Hepatocyte (in vitro differentiated cells): ENCODE data around the gene GAST. TPM values are rescaled to one million over a fixed set of nuclear protein-coding genes. Genes with fewer than 3 reads are reported as not detected.
A peak's percentile ranks its signal among the peaks of the same experiment; 100 is the strongest.

ENCODE experiments used
- DNase-seq: peaks from one replicate; pipeline ENCODE4 v3.0.0-alpha.2; 2016; ENCODE audit warnings: low spot score
- H2AFZ ChIP-seq: fragments of 200-600 bp; sonication (generic); 2 replicates; pipeline ENCODE4 v1.6.0; 2016; ENCODE audit warnings: antibody characterized with exemption, mild to moderate bottlenecking
- H3K27ac ChIP-seq: fragments of 200-600 bp; sonication (generic); 2 replicates; pipeline ENCODE4 v1.5.1; 2016; ENCODE audit warnings: mild to moderate bottlenecking
- H3K27me3 ChIP-seq: fragments of 200-600 bp; sonication (generic); 2 replicates; pipeline ENCODE4 v1.6.1; 2016
- H3K36me3 ChIP-seq: fragments of 200-600 bp; sonication (generic); replicated peaks from 2 replicates; pipeline ENCODE4 v1.5.1; 2016; ENCODE audit warnings: low read depth; ENCODE audit not compliant: insufficient read depth
- H3K4me1 ChIP-seq: fragments of 200-600 bp; sonication (generic); 2 replicates; pipeline ENCODE4 v1.5.1; 2016; ENCODE audit warnings: mild to moderate bottlenecking, moderate library complexity; ENCODE audit not compliant: insufficient read depth
- H3K4me2 ChIP-seq: fragments of 200-600 bp; sonication (generic); 2 replicates; pipeline ENCODE4 v1.6.0; 2016
- H3K4me3 ChIP-seq: fragments of 200-600 bp; sonication (generic); 2 replicates; pipeline ENCODE4 v1.5.1; 2016; ENCODE audit warnings: mild to moderate bottlenecking
- H3K79me2 ChIP-seq: fragments of 200-600 bp; sonication (generic); 2 replicates; pipeline ENCODE4 v1.6.0; 2017; ENCODE audit warnings: mild to moderate bottlenecking
- H3K9me2 ChIP-seq: fragments of 200-600 bp; sonication (generic); replicated peaks from 2 replicates; pipeline ENCODE4 v1.6.0; 2017; ENCODE audit warnings: mild to moderate bottlenecking; ENCODE audit not compliant: insufficient read depth
- H3K9me3 ChIP-seq: fragments of 200-600 bp; sonication (generic); 2 replicates; pipeline ENCODE4 v1.5.1; 2016; ENCODE audit warnings: low read depth, mild to moderate bottlenecking
- H4K20me1 ChIP-seq: fragments of 200-600 bp; sonication (generic); 2 replicates; pipeline ENCODE4 v1.6.0; 2016; ENCODE audit warnings: mild to moderate bottlenecking; ENCODE audit not compliant: insufficient read depth, poor library complexity, severe bottlenecking
- EZH2 ChIP-seq: fragments of 200-600 bp; sonication (generic); IDR thresholded peaks from 2 replicates; pipeline ENCODE4 v1.6.1; 2016; ENCODE audit warnings: antibody characterized with exemption, mild to moderate bottlenecking, borderline replicate concordance
- EZH2phosphoT487 ChIP-seq: fragments of 200-600 bp; sonication (generic); IDR thresholded peaks from one replicate; pipeline ENCODE4 v1.6.1; 2018; ENCODE audit warnings: antibody characterized with exemption, mild to moderate bottlenecking, low read depth, moderate library complexity; ENCODE audit not compliant: unreplicated experiment, severe bottlenecking
- WGBS: methylation state at CpG from one replicate; pipeline ENCODE4 v1.1.6; 2016; ENCODE audit warnings: low lambda C conversion rate; ENCODE audit errors: missing lambda C conversion rate; 5-methylcytosine and 5-hydroxymethylcytosine counted together
- polyA plus RNA-seq: library from polyadenylated mRNA; unstranded; fragments of >200 nt; fragmentation: Nextera tagmentation; extraction: Ambion mirVana; gene quantifications from 2 replicates; pipeline ENCODE4 v1.2.1, GENCODE V29; 2016
- total RNA-seq: library from RNA; depleted of rRNA; stranded (reverse); fragments of >200 nt; gene quantifications from 2 replicates; pipeline ENCODE4 v1.2.3, GENCODE V29; 2014
- TF ChIP-seq, protein P1 (sequence below): fragments of 200-600 bp; sonication (generic); IDR thresholded peaks from 2 replicates; pipeline ENCODE4 v1.5.1; 2016; ENCODE audit warnings: antibody characterized with exemption, mild to moderate bottlenecking; ENCODE audit not compliant: poor library complexity

Gene GAST
- total and polyA plus RNA-seq, 2 experiments from 2014 or later: 2.3 TPM; not detected in 1

GRCh38 chr17:41734949-41735313, 22.8 kb downstream of the GAST start:
- Histone ChIP-seq H3K36me3 (no peaks in the 10 kb centered on the region), H3K79me2 (no peaks in the 10 kb centered on the region), H3K9me2 (no peaks in the 10 kb centered on the region), H3K4me1 (peaks cover 19% of the 10 kb centered on the region), H3K4me2 (peak overlapping the region; percentile 99), H2AFZ (peak overlapping the region; percentile 66), H4K20me1 (no peaks in the 10 kb centered on the region), H3K27me3 (peaks cover 72% of the 10 kb centered on the region), H3K27ac (no peak overlapping the region), H3K4me3 (peak overlapping the region; percentile 64), H3K9me3 (no peaks in the 10 kb centered on the region)
- no peak for DNase-seq
- 3% methylated on average over 18 of the region's 23 CpGs for WGBS
- no peak for TF ChIP-seq EZH2
- TF ChIP-seq, protein P1, sequence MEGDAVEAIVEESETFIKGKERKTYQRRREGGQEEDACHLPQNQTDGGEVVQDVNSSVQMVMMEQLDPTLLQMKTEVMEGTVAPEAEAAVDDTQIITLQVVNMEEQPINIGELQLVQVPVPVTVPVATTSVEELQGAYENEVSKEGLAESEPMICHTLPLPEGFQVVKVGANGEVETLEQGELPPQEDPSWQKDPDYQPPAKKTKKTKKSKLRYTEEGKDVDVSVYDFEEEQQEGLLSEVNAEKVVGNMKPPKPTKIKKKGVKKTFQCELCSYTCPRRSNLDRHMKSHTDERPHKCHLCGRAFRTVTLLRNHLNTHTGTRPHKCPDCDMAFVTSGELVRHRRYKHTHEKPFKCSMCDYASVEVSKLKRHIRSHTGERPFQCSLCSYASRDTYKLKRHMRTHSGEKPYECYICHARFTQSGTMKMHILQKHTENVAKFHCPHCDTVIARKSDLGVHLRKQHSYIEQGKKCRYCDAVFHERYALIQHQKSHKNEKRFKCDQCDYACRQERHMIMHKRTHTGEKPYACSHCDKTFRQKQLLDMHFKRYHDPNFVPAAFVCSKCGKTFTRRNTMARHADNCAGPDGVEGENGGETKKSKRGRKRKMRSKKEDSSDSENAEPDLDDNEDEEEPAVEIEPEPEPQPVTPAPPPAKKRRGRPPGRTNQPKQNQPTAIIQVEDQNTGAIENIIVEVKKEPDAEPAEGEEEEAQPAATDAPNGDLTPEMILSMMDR: no peak
- TF ChIP-seq EZH2phosphoT487: no peak

DNA sequence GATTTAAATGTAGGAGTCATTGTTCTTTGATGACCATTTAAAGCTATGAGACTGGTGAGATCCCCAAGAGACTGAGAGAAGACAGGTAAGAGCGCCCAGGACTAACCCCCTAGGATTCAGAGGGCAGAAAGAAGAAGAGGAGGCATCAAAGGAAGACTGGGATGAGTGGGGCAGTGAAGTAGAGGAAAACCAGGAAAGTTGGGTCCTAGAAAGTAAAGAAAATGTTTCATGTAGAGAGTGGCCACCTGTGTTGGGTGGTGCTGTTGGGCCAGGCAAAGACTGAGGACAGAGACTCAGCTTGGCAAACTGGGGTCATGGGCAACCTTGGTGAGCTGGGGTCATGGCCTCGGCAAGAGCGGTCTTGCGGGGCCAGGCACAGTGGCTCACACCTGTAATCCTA, 23.6 kb downstream of the GAST start:
- Histone ChIP-seq H2AFZ (no peak overlapping the region), H3K27ac (no peak overlapping the region), H4K20me1 (no peaks in the 10 kb centered on the region), H3K4me2 (no peak overlapping the region), H3K79me2 (no peaks in the 10 kb centered on the region), H3K9me3 (no peaks in the 10 kb centered on the region), H3K4me3 (no peak overlapping the region), H3K4me1 (peaks cover 19% of the 10 kb centered on the region), H3K9me2 (no peaks in the 10 kb centered on the region), H3K27me3 (peaks cover 65% of the 10 kb centered on the region), H3K36me3 (no peaks in the 10 kb centered on the region)
- 88% methylated on average over 4 of the region's 4 CpGs for WGBS
- TF ChIP-seq, protein P1: no peak
- TF ChIP-seq EZH2 (no peak), EZH2phosphoT487 (no peak)
- DNase-seq: no peak

DNA sequence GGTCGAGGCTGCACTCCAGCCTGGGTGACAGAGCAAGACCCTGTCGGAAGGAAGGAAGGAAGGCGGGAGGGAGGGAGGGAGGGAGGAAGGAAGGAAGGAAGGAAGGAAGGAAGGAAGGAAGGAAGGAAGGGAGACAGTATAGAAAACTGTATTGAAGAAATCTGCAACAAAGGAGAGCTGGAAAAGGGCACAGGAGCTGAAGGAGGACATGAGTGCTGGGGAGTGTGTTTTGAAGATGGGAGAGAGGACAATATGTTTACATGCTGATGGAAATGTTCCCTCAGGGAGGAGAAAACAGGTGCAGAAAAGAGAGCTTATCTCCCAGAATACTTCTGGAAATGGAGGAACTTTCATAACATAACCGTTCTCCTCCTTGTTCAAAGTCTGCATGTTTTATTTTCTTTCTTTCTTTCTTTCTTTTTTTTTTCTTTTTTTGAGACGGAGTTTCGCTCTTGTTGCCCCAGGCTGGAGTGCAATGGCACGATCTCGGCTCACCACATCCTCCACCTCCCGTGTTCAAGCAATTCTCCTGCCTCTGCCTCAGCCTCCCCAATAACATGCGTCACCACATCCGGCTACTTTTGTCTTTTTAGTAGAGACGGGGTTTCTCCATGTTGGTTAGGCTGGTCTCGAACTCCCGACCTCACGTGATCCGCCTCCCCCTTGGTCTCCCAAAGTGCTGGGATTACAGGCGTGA, 25.0 kb downstream of the GAST start:
- Histone ChIP-seq H4K20me1 (no peaks in the 10 kb centered on the region), H3K9me2 (no peaks in the 10 kb centered on the region), H2AFZ (no peak overlapping the region), H3K27me3 (peaks cover 51% of the 10 kb centered on the region), H3K9me3 (no peaks in the 10 kb centered on the region), H3K4me1 (peaks cover 19% of the 10 kb centered on the region), H3K36me3 (no peaks in the 10 kb centered on the region), H3K4me3 (no peak overlapping the region), H3K27ac (no peak overlapping the region), H3K79me2 (no peaks in the 10 kb centered on the region), H3K4me2 (no peak overlapping the region)
- TF ChIP-seq, protein P1: no peak
- TF ChIP-seq EZH2: no peak
- TF ChIP-seq EZH2phosphoT487: no peak
- WGBS: 78% methylated on average over 16 of the region's 17 CpGs
- DNase-seq: no peak

- Histone ChIP-seq H3K79me2 (no peaks in the 10 kb centered on the region), H3K9me3 (no peaks in the 10 kb centered on the region), H3K27ac (no peak overlapping the region), H3K4me1 (peaks cover 19% of the 10 kb centered on the region), H3K36me3 (no peaks in the 10 kb centered on the region), H3K4me2 (no peak overlapping the region), H3K27me3 (peaks cover 46% of the 10 kb centered on the region), H2AFZ (no peak overlapping the region), H3K9me2 (no peaks in the 10 kb centered on the region), H4K20me1 (no peaks in the 10 kb centered on the region), H3K4me3 (no peak overlapping the region)
- DNase-seq: no peak
- no peak for TF ChIP-seq EZH2
- no peak for TF ChIP-seq EZH2phosphoT487
- TF ChIP-seq, protein P1: no peak
- WGBS: 48% methylated on average over 5 of the region's 5 CpGs
Observed at GRCh38 chr17:41737680-41738023, 25.5 kb downstream of the GAST start.
